GM04504 (cell line): ENCODE data around the gene PCDHA11.
"Not testable (repeated sequence)": the region's sequence is repeated elsewhere in the genome, so short reads cannot be mapped to it uniquely, and the experiment has no call there.

ENCODE experiments used
- DNase-seq: peaks from one replicate; pipeline ENCODE4 v3.0.0-alpha.2; 2012; ENCODE audit warnings: low read depth

The PCDHA11 gene

DNA sequence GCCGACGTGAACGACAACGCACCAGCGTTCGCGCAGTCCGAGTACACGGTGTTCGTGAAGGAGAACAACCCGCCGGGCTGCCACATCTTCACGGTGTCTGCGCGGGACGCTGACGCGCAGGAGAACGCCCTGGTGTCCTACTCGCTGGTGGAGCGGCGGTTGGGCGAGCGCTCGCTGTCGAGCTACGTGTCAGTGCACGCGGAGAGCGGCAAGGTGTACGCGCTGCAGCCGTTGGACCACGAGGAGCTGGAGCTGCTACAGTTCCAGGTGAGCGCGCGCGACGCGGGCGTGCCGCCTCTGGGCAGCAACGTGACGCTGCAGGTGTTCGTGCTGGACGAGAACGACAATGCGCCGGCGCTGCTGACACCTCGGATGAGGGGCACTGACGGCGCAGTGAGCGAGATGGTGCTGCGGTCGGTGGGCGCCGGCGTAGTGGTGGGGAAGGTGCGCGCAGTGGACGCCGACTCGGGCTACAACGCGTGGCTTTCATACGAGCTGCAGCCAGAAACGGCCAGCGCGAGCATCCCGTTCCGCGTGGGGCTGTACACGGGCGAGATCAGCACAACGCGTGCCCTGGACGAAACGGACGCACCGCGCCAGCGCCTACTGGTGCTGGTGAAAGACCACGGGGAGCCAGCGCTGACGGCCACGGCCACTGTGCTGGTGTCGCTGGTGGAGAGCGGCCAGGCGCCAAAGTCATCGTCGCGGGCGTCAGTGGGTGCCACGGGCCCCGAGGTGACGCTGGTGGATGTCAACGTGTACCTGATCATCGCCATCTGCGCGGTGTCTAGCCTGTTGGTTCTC is 18.7 kb upstream of the PCDHA11 start:
- DNase-seq: not testable (repeated sequence)

DNA sequence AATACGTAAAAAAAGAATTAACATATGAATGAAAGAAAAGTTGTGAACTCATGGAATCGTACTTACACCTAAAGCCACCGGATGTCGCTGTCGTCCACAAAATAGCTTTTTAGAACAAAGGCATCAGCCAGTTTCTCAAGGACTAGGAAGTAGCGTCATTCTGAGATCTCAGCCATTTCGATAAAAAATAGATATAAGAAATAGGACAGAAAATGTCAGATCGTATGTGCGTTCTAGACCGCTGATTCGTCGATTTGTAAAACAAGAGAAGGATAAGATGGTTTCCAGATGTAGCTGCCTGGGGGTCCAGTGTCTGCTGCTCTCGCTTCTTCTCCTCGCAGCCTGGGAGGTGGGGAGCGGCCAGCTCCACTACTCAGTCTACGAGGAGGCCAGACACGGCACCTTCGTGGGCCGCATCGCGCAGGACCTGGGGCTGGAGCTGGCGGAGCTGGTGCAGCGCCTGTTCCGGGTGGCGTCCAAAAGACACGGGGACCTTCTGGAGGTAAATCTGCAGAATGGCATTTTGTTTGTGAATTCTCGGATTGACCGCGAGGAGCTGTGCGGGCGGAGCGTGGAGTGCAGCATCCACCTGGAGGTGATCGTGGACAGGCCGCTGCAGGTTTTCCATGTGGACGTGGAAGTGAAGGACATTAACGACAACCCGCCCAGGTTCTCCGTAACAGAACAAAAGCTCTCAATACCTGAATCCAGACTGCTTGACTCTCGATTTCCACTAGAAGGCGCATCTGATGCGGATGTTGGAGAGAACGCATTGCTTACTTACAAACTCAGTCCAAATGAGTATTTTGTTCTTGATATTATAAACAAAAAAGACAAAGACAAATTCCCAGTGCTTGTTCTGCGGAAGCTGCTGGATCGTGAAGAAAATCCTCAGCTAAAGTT is 12.7 kb upstream of the PCDHA11 start, which contains the start of gene PCDHA10:
Gene PCDHA10, plus strand, starts transcription at position 126 of the 903 bp plus-strand sequence. Its CDS starts 152 bp downstream, at position 278.
- no peak for DNase-seq

DNA sequence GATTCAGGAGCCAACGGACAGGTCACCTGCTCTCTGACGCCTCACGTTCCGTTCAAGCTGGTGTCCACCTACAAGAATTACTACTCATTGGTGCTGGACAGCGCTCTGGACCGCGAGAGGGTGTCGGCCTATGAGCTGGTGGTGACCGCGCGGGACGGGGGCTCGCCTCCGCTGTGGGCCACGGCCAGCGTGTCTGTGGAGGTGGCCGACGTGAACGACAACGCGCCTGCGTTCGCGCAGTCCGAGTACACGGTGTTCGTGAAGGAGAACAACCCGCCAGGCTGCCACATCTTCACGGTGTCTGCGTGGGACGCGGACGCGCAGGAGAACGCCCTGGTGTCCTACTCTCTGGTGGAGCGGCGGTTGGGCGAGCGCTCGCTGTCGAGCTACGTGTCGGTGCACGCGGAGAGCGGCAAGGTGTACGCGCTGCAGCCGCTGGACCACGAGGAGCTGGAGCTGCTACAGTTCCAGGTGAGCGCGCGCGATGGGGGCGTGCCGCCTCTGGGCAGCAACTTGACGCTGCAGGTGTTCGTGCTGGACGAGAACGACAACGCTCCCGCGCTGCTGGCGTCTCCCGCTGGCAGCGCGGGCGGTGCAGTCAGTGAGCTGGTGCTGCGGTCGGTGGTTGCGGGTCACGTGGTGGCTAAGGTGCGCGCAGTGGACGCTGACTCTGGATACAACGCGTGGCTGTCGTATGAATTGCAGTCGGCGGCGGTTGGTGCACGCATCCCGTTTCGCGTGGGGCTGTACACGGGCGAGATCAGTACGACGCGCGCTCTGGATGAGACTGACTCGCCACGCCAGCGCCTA is 11.4 kb upstream of the PCDHA11 start:
- DNase-seq: no peak

DNA sequence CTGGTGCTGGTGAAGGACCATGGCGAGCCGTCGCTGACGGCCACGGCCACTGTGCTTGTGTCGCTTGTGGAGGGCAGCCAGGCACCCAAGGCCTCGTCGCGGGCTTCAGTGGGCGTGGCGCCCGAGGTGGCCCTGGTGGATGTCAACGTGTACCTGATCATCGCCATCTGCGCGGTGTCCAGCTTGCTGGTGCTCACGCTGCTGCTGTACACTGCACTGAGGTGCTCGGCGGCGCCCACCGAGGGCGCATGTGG is 10.8 kb upstream of the PCDHA11 start:
- DNase-seq: no peak

DNA sequence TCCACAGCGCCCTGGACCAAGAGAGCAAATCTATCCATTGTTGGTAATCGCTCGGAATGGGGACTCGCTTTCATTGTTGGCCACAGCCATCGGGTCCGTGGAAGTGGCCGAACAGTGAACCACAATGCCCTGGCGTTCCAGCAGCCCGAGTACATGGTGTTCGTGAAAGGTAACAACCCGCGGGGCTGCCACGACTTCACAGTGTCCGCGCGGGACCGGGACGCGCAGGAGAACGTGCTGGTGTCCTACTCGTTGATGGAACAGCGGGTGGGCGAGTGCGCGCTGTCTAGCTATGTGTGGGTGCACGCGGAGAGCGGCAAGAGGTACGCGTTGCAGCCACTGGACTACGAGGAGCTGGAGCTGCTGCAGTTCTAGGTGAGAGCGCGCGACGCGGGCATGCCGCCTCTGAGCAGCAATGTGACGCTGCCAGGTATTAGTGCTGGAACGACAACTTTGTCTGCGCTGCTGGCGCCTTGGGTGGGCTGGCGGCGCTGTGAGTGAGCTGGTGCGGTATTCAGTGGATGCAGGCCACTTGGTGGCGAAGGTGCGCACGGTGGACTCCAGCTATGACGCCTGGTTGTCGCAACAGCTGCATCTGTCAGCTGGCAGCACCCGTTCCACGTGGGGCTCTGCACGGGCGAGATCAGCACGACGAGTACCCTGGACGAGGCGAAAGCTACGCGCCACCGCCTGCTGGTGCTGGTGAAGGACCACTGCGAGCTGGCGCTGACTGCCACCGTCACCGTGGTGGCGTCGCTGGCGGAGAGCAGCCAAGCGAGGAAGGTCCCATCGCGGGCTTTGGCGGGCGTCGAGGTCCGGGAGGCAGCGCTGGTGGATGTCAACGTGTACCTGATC is 6.1 kb upstream of the PCDHA11 start:
- DNase-seq: no peak

DNA sequence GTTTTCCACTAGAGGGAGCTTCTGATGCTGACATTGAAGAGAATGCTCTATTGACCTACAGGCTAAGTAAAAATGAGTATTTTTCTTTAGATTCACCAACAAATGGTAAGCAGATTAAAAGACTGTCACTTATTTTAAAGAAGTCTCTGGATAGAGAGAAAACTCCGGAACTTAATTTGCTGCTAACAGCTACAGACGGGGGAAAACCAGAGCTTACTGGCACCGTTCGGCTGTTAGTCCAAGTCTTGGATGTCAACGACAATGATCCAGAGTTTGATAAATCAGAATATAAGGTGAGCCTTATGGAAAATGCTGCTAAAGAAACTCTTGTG is 764 bp downstream of the PCDHA11 start:
- no peak for DNase-seq

DNA sequence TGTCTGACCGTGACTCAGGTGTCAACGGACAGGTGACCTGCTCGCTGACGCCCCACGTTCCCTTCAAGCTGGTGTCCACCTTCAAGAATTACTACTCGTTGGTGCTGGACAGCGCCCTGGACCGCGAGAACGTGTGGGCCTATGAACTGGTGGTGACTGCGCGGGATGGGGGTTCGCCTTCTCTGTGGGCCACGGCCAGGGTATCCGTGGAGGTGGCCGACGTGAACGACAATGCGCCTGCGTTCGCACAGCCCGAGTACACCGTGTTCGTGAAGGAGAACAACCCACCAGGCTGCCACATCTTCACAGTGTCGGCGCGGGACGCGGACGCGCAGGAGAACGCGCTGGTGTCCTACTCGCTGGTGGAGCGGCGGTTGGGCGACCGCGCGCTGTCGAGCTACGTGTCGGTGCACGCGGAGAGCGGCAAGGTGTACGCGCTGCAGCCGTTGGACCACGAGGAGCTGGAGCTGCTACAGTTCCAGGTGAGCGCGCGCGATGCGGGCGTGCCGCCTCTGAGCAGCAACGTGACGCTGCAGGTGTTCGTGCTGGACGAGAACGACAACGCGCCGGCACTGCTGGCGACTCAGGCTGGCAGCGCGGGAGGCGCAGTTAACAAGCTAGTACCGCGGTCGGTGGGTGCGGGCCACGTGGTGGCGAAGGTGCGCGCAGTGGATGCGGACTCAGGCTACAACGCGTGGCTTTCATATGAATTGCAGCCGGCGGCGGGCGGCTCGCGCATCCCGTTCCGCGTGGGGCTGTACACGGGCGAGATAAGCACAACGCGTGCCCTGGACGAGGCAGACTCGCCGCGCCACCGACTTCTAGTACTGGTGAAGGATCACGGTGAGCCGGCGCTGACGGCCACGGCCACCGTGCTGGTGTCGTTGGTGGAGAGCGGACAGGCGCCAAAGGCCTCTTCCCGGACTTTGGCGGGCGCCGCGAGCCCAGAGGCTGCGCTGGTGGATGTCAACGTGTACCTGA is 1.8 kb downstream of the PCDHA11 start:
- no peak for DNase-seq

DNA sequence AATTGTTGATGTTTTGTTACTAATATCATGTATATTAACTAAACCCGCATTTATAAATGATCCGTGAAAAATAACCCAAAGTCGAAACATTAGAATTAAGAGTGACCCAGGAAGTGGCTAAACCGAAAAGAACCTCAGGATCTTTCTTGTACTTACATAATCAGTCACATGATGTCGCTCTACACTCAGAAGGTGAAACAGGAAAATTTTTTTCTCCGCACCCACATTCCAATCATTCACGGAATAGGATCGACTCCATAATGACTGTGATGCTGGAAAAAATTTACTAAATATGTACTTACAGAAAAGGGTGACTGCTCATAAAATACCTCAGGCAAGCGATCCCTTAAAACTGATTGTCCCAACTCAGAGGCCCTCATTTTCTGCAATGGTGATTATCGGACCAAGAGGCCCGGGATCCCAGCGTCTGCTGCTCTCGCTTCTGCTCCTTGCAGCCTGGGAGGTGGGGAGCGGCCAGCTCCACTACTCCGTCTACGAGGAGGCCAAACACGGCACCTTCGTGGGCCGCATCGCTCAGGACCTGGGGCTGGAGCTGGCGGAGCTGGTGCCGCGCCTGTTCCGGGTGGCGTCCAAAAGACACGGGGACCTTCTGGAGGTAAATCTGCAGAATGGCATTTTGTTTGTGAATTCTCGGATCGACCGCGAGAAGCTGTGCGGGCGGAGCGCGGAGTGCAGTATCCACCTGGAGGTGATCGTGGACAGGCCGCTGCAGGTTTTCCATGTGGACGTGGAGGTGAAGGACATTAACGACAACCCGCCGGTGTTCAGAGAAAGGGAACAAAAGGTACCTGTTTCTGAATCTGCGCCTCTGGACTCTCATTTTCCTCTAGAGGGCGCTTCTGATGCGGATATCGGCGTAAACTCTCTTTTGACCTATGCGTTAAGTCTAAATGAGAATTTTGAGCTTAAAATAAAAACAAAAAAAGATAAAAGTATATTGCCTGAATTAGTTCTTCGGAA is 6.6 kb downstream of the PCDHA11 start, which contains the start of gene PCDHA12:
Gene PCDHA12, plus strand, starts transcription at position 224 of the 981 bp plus-strand sequence. Its CDS starts 165 bp downstream, at position 389.
- no peak for DNase-seq

DNA sequence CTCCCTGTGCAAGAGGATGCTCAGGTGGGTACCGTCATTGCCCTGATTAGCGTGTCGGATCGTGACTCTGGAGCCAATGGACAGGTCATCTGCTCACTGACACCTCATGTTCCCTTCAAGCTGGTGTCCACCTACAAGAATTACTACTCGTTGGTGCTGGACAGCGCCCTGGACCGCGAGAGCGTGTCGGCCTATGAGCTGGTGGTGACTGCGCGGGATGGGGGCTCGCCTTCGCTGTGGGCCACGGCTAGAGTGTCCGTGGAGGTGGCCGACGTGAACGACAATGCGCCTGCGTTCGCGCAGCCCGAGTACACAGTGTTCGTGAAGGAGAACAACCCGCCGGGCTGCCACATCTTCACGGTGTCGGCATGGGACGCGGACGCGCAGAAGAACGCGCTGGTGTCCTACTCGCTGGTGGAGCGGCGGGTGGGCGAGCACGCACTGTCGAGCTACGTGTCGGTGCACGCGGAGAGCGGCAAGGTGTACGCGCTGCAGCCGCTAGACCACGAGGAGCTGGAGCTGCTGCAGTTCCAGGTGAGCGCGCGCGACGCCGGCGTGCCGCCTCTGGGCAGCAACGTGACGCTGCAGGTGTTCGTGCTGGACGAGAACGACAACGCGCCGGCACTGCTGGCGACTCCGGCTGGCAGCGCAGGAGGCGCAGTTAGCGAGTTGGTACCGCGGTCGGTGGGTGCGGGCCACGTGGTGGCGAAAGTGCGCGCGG is 7.9 kb downstream of the PCDHA11 start:
- not testable (repeated sequence) for DNase-seq

DNA sequence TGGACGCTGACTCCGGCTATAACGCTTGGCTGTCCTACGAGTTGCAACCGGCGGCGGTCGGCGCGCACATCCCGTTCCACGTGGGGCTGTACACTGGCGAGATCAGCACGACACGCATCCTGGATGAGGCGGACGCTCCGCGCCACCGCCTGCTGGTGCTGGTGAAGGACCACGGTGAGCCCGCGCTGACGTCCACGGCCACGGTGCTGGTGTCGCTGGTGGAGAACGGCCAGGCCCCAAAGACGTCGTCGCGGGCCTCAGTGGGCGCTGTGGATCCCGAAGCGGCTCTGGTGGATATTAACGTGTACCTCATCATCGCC is 8.5 kb downstream of the PCDHA11 start:
- no peak for DNase-seq

DNA sequence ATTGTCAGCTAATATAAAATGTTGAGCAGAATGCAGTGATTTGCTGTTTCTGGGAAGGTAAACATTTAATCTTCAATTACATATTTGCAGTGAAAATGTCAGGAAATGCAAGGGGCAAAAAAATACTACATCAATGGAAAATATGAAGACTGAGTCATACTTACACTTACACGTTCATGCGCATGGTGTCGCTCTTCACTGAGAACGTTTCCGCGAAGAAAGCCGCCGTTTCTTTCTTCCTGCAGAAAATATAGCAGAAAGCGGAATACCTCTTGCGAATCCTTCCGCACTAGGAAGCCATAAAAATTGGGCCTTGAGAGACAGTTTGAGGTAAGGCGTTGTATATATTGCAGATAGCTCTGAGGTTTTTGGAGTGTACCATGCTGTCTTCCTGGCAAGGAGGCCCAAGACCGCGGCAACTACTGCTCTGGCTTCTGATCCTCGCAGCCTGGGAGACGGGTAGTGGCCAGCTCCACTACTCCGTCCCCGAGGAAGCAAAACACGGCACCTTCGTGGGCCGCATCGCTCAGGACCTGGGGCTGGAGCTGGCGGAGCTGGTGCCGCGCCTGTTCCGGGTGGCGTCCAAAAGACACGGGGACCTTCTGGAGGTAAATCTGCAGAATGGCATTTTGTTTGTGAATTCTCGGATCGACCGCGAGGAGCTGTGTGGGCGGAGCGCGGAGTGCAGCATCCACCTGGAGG is 13.3 kb downstream of the PCDHA11 start, which contains the start of gene PCDHA13:
Gene PCDHA13, plus strand, starts transcription at position 236 of the 702 bp plus-strand sequence. Its CDS starts 145 bp downstream, at position 381.
- no peak for DNase-seq

DNA sequence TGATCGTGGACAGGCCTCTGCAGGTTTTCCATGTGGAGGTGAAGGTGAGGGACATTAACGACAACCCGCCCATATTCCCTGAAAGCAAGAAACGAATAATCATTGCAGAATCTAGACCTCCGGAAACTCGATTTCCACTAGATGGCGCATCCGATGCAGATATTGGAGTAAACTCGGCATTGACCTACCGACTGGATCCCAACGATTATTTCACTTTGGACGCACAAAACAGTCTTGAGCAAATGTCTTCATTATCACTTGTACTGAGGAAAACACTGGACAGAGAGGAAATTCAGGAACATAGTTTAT is 13.8 kb downstream of the PCDHA11 start:
- no peak for DNase-seq

DNA sequence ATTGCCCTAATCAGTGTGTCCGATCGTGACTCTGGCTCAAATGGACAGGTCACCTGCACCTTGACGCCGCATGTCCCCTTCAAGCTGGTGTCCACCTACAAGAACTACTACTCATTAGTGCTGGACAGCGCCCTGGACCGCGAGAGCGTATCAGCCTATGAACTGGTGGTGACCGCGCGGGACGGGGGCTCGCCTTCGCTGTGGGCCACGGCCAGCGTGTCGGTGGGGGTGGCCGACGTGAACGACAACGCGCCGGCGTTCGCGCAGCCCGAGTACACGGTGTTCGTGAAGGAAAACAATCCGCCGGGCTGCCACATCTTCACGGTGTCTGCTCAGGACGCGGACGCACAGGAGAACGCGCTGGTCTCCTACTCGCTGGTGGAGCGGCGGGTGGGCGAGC is 14.6 kb downstream of the PCDHA11 start:
- no peak for DNase-seq

DNA sequence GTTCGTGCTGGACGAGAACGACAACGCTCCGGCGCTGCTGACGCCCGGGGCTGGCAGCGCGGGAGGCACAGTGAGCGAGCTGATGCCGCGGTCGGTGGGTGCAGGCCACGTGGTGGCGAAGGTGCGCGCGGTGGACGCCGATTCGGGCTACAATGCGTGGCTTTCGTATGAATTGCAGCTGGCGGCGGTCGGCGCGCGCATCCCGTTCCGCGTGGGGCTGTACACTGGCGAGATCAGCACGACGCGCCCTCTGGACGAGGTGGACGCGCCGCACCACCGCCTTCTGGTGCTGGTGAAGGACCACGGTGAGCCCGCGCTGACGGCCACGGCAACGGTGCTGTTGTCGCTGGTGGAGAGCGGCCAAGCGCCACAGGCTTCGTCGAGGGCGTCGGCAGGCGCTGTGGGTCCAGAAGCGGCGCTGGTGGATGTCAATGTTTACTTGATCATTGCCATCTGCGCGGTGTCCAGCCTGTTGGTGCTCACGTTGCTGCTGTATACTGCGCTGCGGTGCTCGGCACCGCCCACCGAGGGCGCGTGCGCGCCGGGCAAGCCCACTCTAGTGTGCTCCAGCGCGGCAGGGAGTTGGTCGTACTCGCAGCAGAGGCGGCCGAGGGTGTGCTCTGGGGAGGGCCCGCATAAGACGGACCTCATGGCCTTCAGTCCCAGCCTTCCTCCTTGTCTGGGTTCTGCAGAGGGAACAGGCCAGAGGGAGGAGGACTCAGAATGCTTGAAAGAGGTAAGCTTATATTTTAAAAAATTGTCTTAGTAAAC is 15.4 kb downstream of the PCDHA11 start:
- no peak for DNase-seq

DNA sequence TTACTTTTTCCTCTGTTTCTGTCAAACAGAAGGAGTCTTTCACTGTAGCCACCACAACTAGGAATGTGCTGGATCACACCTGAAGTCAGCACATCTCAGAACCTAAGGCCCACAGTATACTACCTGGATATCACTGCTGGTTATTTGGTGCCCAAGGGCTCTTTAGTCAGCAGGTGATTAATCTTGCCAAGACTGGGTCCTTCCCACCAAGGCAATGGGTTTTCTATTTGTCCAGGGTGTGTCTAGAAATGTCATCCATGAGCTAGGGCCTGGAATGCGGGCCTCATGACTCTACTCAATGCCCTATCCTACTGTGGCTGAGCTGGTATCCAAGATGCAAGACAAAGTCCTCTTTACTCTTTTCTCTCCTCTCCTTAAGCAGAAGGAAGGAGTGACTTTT is 47.6 kb downstream of the PCDHA11 start:
- DNase-seq: no peak
